Suprapubic skin (tissue), 4 donors: ENCODE results near the gene ABHD2. TPM values are rescaled to one million over a fixed set of nuclear protein-coding genes. Genes with fewer than 3 reads are reported as not detected.

ENCODE experiments used
- DNase-seq, 2 donors: peaks; one replicate each; pipeline ENCODE4 v3.0.0-alpha.2; 2019; ENCODE audit warnings: low spot score in 2 of 2
- H3K27ac ChIP-seq: fragments of 200-600 bp; sonication (generic); one replicate; pipeline ENCODE4 v1.5.1; 2019
- H3K27me3 ChIP-seq: fragments of 200-600 bp; sonication (generic); one replicate; pipeline ENCODE4 v1.5.1; 2019
- H3K36me3 ChIP-seq: fragments of 200-600 bp; sonication (generic); one replicate; pipeline ENCODE4 v1.5.1; 2019
- H3K4me1 ChIP-seq: fragments of 200-600 bp; sonication (generic); one replicate; pipeline ENCODE4 v1.5.1; 2019
- H3K4me3 ChIP-seq: fragments of 200-600 bp; sonication (generic); one replicate; pipeline ENCODE4 v1.5.1; 2019; ENCODE audit warnings: mild to moderate bottlenecking
- H3K9me3 ChIP-seq: fragments of 200-600 bp; sonication (generic); one replicate; pipeline ENCODE4 v1.5.1; 2019
- EP300 ChIP-seq: sonication (generic); formaldehyde crosslinking; IDR thresholded peaks from one replicate; pipeline ENCODE4 v1.6.1; 2017; ENCODE audit warnings: antibody characterized with exemption
- POLR2A ChIP-seq, 2 donors: fragments of 450-650 bp; IDR thresholded peaks; one replicate each; pipeline ENCODE4 v1.6.1; 2017; ENCODE audit warnings: antibody characterized with exemption in 2 of 2, mild to moderate bottlenecking in 2 of 2, moderate library complexity in 2 of 2
- POLR2AphosphoS5 ChIP-seq, 3 donors: sonication (generic); formaldehyde crosslinking; IDR thresholded peaks; one replicate each; pipeline ENCODE4 v1.6.1; 2017; ENCODE audit warnings: antibody characterized with exemption in 3 of 3
- WGBS: methylation state at CpG from one replicate; pipeline ENCODE4 v1.1.5; 2018; 5-methylcytosine and 5-hydroxymethylcytosine counted together
- total RNA-seq, 4 donors: library from RNA; depleted of rRNA; stranded (reverse); fragments of >200 nt; gene quantifications; one replicate each; pipeline ENCODE4 v1.1.0, GENCODE V29; 2016
- TF ChIP-seq, protein P1 (sequence below), 2 donors: fragments of 200-600 bp in 1 of 2; fragments of 450-650 bp in 1 of 2; sonication (generic) in 1 of 2; IDR thresholded peaks; one replicate each; pipeline ENCODE4 v1.5.1; 2016 to 2019; ENCODE audit warnings: antibody characterized with exemption in 2 of 2, mild to moderate bottlenecking in 1 of 2, moderate library complexity in 1 of 2

Gene ABHD2
- total RNA-seq, 4 donors from 2014 or later, result 38.0 to 78.0 (median 63.2) TPM

DNA sequence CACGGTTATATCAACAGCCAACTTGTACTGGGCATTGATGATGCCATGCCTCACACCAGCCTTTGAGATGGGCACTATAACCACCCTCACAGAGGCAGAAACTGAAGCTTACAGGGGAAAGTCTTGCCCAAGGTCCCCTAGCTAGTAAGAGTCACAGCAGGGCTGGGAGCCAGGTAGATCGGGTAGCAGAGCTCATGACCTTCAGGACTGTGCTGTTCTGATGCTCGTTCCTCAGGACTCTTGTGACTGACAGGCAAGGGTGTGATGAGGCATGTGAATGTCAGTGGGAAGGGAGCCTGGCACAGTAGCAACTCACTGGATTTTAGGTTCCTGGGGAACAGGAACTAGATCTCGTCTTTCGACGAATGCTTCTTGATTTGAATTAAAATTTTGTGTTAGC lies 67.4 kb downstream of the ABHD2 start:
- TF ChIP-seq, protein P1, sequence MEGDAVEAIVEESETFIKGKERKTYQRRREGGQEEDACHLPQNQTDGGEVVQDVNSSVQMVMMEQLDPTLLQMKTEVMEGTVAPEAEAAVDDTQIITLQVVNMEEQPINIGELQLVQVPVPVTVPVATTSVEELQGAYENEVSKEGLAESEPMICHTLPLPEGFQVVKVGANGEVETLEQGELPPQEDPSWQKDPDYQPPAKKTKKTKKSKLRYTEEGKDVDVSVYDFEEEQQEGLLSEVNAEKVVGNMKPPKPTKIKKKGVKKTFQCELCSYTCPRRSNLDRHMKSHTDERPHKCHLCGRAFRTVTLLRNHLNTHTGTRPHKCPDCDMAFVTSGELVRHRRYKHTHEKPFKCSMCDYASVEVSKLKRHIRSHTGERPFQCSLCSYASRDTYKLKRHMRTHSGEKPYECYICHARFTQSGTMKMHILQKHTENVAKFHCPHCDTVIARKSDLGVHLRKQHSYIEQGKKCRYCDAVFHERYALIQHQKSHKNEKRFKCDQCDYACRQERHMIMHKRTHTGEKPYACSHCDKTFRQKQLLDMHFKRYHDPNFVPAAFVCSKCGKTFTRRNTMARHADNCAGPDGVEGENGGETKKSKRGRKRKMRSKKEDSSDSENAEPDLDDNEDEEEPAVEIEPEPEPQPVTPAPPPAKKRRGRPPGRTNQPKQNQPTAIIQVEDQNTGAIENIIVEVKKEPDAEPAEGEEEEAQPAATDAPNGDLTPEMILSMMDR (IDR thresholded peaks at IDR 0.05), result no peak
- no peak for TF ChIP-seq POLR2AphosphoS5 (IDR thresholded peaks at IDR 0.05)
- Histone ChIP-seq H3K27ac (no peak overlapping the region), H3K36me3 (peaks cover 42% of the 10 kb centered on the region), H3K9me3 (no peaks in the 10 kb centered on the region), H3K27me3 (no peaks in the 10 kb centered on the region), H3K4me3 (no peak overlapping the region), H3K4me1 (no peaks in the 10 kb centered on the region)
- DNase-seq, result no peak
- WGBS, result 93% methylated on average over 6 of the region's 6 CpGs

DNA sequence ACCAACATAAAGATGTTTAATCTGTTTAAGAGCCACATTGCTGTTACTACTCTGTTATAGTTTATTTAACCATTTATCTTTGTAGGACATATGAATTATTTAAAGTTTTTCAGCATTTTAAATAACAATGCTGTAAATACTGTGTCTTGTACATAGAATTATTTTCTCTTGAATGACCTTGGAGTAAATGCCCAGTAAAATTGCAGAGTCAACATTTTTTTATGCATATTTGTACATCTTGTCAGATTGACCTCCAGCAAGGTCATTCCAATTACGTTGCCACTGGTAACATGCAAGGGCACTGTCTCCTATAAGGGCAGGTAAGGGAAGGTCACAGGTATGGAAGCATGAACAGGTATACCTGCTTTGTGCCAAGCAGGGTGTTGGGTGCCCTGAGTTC lies 68.8 kb downstream of the ABHD2 start:
- H3K4me1 ChIP-seq, result no peaks in the 10 kb centered on the region
- H3K27ac ChIP-seq, result no peak overlapping the region
- DNase-seq, result no peak
- WGBS, result 100% methylated on average over 1 of the region's 1 CpG
- peaks cover 36% of the 10 kb centered on the region for H3K36me3 ChIP-seq
- H3K9me3 ChIP-seq, result no peaks in the 10 kb centered on the region
- TF ChIP-seq EP300 (no peak), POLR2AphosphoS5 (IDR thresholded peaks at IDR 0.05) (no peak), POLR2A (IDR thresholded peaks at IDR 0.05) (no peak)
- TF ChIP-seq, protein P1 (IDR thresholded peaks at IDR 0.05), result no peak
- H3K4me3 ChIP-seq, result no peak overlapping the region
- no peaks in the 10 kb centered on the region for H3K27me3 ChIP-seq

DNA sequence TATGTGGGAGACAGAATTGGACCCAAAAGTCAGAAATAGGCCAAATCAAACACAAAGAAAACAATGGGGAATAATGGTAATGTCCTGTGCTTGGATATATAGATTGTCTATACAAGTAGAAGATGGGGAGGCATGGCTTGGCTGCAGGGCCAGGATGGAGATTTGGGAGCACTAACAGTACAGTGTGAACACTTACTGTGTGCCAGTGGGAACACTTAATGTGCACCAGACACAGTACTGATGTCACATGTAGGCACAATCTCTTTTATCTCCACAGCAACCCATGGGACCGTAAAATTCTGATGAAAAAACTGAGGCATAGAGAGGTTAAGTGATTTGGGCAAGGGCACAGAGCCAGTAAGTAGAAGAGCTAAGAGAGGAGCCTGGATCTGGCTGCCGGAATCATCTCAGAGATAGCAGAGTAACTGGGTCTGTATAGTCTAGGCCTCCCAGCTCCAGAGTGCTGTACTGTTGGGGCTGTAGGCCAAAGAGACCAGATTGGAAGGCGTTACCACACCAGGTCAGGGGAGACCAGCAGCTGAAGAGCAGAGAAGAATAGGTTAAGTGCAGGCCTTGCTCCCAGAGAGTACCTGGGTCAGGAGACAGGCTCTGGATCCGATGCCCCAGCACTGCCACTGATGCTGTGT lies 69.8 kb downstream of the ABHD2 start:
- no peaks in the 10 kb centered on the region for H3K4me1 ChIP-seq
- H3K27me3 ChIP-seq, result no peaks in the 10 kb centered on the region
- H3K27ac ChIP-seq, result no peak overlapping the region
- H3K36me3 ChIP-seq, result peaks cover 27% of the 10 kb centered on the region
- WGBS, result 82% methylated on average over 4 of the region's 4 CpGs
- H3K4me3 ChIP-seq, result no peak overlapping the region
- no peak for DNase-seq
- H3K9me3 ChIP-seq, result no peaks in the 10 kb centered on the region
- TF ChIP-seq POLR2AphosphoS5 (IDR thresholded peaks at IDR 0.05) (no peak), EP300 (no peak), POLR2A (IDR thresholded peaks at IDR 0.05) (no peak)
- TF ChIP-seq, protein P1 (IDR thresholded peaks at IDR 0.05), result no peak

DNA sequence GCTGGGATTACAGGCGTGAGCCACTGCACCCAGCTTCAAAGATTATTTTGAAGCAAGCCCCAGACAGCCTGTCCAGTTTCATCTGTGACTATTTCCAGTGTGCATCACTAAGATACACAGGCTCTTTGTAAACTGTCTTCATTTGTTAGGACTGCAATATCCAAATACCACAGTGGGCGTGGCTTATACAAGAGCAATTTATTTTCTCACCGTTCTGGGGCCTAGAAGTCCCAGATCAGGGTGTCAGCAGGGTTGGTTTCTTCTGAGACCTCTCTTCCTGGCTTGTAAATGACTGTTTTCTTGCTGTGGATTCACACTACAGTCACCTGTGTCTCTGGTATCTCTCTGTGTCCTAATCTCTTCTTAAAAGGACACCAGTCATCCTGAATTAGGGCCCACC lies 73.4 kb downstream of the ABHD2 start:
- peaks cover 2% of the 10 kb centered on the region for H3K4me1 ChIP-seq
- peaks cover 7% of the 10 kb centered on the region for H3K36me3 ChIP-seq
- no peak overlapping the region for H3K27ac ChIP-seq
- 75% methylated on average over 3 of the region's 3 CpGs for WGBS
- no peaks in the 10 kb centered on the region for H3K9me3 ChIP-seq
- TF ChIP-seq POLR2A (IDR thresholded peaks at IDR 0.05) (no peak), EP300 (no peak), POLR2AphosphoS5 (IDR thresholded peaks at IDR 0.05) (no peak)
- TF ChIP-seq, protein P1 (IDR thresholded peaks at IDR 0.05), result no peak
- DNase-seq, result no peak
- no peaks in the 10 kb centered on the region for H3K27me3 ChIP-seq
- H3K4me3 ChIP-seq, result no peak overlapping the region

DNA sequence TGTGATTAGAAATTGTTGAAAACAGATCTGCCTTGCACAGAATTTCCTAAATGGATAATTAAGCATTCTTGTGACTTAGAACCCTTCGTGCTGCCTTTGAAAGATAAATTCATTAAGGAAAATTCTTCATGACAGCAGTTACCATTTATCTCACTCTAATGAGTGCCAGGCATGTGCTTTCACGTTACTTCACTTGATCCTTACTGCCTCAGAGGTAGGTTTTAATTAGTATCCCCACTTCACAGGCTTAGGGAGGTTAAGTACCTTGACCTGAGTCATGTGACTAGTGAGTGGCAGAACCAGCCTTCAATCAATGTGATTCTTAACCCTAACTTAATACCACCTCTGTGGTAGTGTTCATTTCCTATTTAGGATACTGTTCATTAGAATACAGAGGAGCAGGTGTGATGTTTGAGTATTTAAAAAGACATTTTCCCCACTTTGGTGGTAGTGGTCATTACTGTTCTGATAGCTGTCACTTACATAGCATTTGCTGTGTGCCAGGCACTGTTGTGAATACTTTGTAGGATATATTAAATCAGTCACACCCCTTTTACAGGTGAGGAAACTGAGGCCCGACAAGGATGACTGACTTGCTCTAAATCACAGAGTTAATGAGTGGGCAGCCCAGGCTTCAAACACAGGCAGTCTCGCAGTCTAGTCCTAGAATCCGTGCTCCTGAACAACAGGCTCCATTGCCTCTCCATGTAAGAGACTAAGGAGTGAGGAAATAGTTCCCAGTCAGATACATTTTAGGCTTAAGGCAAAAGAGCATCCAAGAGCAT lies 75.2 kb downstream of the ABHD2 start:
- H3K9me3 ChIP-seq, result no peaks in the 10 kb centered on the region
- H3K4me3 ChIP-seq, result no peak overlapping the region
- WGBS, result 82% methylated on average over 5 of the region's 5 CpGs
- peaks cover 10% of the 10 kb centered on the region for H3K4me1 ChIP-seq
- no peak overlapping the region for H3K27ac ChIP-seq
- H3K27me3 ChIP-seq, result no peaks in the 10 kb centered on the region
- H3K36me3 ChIP-seq, result peaks cover under 1% of the 10 kb centered on the region
- DNase-seq, result no peak
- TF ChIP-seq EP300 (no peak), POLR2A (IDR thresholded peaks at IDR 0.05) (no peak), POLR2AphosphoS5 (IDR thresholded peaks at IDR 0.05) (no peak)
- TF ChIP-seq, protein P1 (IDR thresholded peaks at IDR 0.05), result no peak
